ENCODE results near the gene CSGALNACT2. TPM values are rescaled to one million over a fixed set of nuclear protein-coding genes. Genes with fewer than 3 reads are reported as not detected.

The CSGALNACT2 gene
- polyA plus RNA-seq, 1 of the 3 experiments (the other 2 are of a cell fraction): 11.5 TPM

GRCh38 chr10:43151371-43151770, 13.1 kb downstream of the CSGALNACT2 start:
- Histone ChIP-seq H4K20me1 (ENCODE audit: insufficient read depth) (peaks cover 25% of the 10 kb centered on the region), H3K27me3 (ENCODE audit: insufficient read depth) (no peaks in the 10 kb centered on the region), H3K36me3 (replicated peaks in 1 of 2; ENCODE audit: control insufficient read depth in 1 of 2, insufficient read depth in 2 of 2, low read length in 1 of 2) (peaks cover 2 to 4% of the 10 kb centered on the region in 2 experiments), H2AFZ (ENCODE audit: low read depth) (no peak overlapping the region), H3K79me2 (ENCODE audit: insufficient read depth) (peaks cover 94% of the 10 kb centered on the region), H3K9ac (no peak overlapping the region), H3K9me3 (no peaks in the 10 kb centered on the region), H3K9me2 (no peaks in the 10 kb centered on the region), H3K4me3 (ENCODE audit: low read depth in 2 of 2, low read length in 1 of 2) (no peak overlapping the region), H3K27ac (ENCODE audit: low read depth in 2 of 2, low read length in 1 of 2) (no peak overlapping the region), H3F3A (replicated peaks; ENCODE audit: insufficient read depth) (peaks cover 5% of the 10 kb centered on the region), H3K4me1 (ENCODE audit: control insufficient read depth in 1 of 2, insufficient read depth in 2 of 2, low read depth in 1 of 2, low read length in 1 of 2) (peaks cover 0 to under 1% of the 10 kb centered on the region in 2 experiments; a peak in 2 of 4 replicates), H3K4me2 (no peak overlapping the region)
- WGBS (ENCODE audit: low lambda C conversion rate): 82% methylated on average over 2 of the region's 2 CpGs
- ChIA-PET POLR2A (no interaction called here), CTCF (interaction anchor here (1.0 to 1.4 kb wide), 2 partner anchors 310 to 398 kb away, joined by 3 to 4 read pairs; no protein-coding TSS in a partner anchor)
- TF ChIP-seq SIN3A (IDR thresholded peaks at IDR 0.05; ENCODE audit: borderline replicate concordance, low read depth, low read length): no peak
- TF ChIP-seq JUND (IDR thresholded peaks at IDR 0.05): no peak
- TF ChIP-seq TCF12 (IDR thresholded peaks at IDR 0.05): no peak
- no peak for TF ChIP-seq CTCF (IDR thresholded peaks at IDR 0.05)
- no peak for TF ChIP-seq YY1 (IDR thresholded peaks at IDR 0.05; ENCODE audit: low read depth)
- no peak for TF ChIP-seq RCOR1 (IDR thresholded peaks at IDR 0.05; ENCODE audit: low read length)
- no peak for TF ChIP-seq MXI1 (IDR thresholded peaks at IDR 0.05; ENCODE audit: low read depth, low read length)
- DNase-seq: no peak

GRCh38 chr10:43153901-43154300, 15.7 kb downstream of the CSGALNACT2 start:
- no peak for DNase-seq
- Histone ChIP-seq H3F3A (replicated peaks; ENCODE audit: insufficient read depth) (no peaks in the 10 kb centered on the region), H2AFZ (ENCODE audit: low read depth) (no peak overlapping the region), H3K27me3 (ENCODE audit: insufficient read depth) (no peaks in the 10 kb centered on the region), H3K36me3 (replicated peaks in 1 of 2; ENCODE audit: control insufficient read depth in 1 of 2, insufficient read depth in 2 of 2, low read length in 1 of 2) (peaks cover 0 to 2% of the 10 kb centered on the region in 2 experiments), H3K27ac (ENCODE audit: low read depth in 2 of 2, low read length in 1 of 2) (no peak overlapping the region), H3K4me3 (ENCODE audit: low read depth in 2 of 2, low read length in 1 of 2) (no peak overlapping the region), H3K4me1 (ENCODE audit: control insufficient read depth in 1 of 2, insufficient read depth in 2 of 2, low read depth in 1 of 2, low read length in 1 of 2) (peaks cover 0 to 5% of the 10 kb centered on the region in 2 experiments; a peak in 2 of 4 replicates), H3K79me2 (ENCODE audit: insufficient read depth) (peaks cover 81% of the 10 kb centered on the region), H3K4me2 (no peak overlapping the region), H4K20me1 (ENCODE audit: insufficient read depth) (peaks cover 16% of the 10 kb centered on the region), H3K9me2 (no peaks in the 10 kb centered on the region), H3K9ac (no peak overlapping the region), H3K9me3 (no peaks in the 10 kb centered on the region)
- TF ChIP-seq FOXM1 (IDR thresholded peaks at IDR 0.05; ENCODE audit: low read depth): no peak
- no peak for TF ChIP-seq YY1 (IDR thresholded peaks at IDR 0.05; ENCODE audit: low read depth)
- no peak for TF ChIP-seq FOSL2 (IDR thresholded peaks at IDR 0.05; ENCODE audit: borderline replicate concordance, low read depth)
- TF ChIP-seq USF2 (IDR thresholded peaks at IDR 0.05; ENCODE audit: borderline replicate concordance, low read depth, low read length): no peak
- no peak for TF ChIP-seq NFIC (IDR thresholded peaks at IDR 0.05; ENCODE audit: borderline replicate concordance)
- ChIA-PET CTCF (interaction anchor here (0.6 to 1.5 kb wide), 2 partner anchors 16 to 381 kb away, joined by 3 to 5 read pairs; partner anchors contain the start of gene CSGALNACT2), POLR2A (no interaction called here)
- 93% methylated on average over 2 of the region's 2 CpGs for WGBS (ENCODE audit: low lambda C conversion rate)

All from SK-N-SH (cell line).